Measurements from ENCODE around the gene ARHGAP6.

The ARHGAP6 gene

DNA sequence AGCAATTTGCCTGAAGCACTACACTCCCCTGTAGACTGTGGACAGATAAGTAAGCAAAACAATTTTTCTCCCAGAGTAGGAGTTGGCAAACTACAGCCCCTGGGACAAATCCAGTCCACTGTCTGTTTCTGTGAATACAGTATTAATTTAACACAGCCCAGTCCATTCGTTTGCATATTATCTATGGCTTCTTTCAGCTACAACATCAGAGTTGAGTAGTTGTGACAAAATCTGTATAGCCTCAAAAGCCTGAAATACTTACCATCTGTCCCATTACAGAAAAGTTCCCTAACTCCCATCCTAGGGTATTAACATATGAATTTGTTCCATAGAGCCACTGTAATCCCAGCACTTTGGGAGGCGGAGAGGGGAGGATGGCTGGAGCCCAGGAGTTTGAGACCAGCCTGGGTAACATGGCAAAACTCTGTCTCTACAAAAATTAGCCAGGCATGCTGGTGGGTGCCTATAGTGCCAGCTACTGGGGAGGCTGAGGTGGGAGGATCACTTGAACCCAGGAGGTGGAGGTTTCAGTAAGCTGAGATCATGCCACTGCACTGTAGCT lies 319.5 kb downstream of the ARHGAP6 start:
- no peak overlapping the region for H3K4me3 ChIP-seq (ENCODE audit: low read depth, low read length)
- TF ChIP-seq, protein P1, sequence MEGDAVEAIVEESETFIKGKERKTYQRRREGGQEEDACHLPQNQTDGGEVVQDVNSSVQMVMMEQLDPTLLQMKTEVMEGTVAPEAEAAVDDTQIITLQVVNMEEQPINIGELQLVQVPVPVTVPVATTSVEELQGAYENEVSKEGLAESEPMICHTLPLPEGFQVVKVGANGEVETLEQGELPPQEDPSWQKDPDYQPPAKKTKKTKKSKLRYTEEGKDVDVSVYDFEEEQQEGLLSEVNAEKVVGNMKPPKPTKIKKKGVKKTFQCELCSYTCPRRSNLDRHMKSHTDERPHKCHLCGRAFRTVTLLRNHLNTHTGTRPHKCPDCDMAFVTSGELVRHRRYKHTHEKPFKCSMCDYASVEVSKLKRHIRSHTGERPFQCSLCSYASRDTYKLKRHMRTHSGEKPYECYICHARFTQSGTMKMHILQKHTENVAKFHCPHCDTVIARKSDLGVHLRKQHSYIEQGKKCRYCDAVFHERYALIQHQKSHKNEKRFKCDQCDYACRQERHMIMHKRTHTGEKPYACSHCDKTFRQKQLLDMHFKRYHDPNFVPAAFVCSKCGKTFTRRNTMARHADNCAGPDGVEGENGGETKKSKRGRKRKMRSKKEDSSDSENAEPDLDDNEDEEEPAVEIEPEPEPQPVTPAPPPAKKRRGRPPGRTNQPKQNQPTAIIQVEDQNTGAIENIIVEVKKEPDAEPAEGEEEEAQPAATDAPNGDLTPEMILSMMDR (conservative IDR thresholded peaks at IDR 0.05; ENCODE audit: low read depth, low read length): no peak
- DNase-seq (ENCODE audit: low read depth): no peak

- H3K4me3 ChIP-seq (ENCODE audit: low read depth, low read length): no peak overlapping the region
- TF ChIP-seq, protein P1 (conservative IDR thresholded peaks at IDR 0.05; ENCODE audit: low read depth, low read length): no peak
- DNase-seq (ENCODE audit: low read depth): no peak
Measured at GRCh38 chrX:11342673-11343072, 323.0 kb downstream of the ARHGAP6 start.

- DNase-seq (ENCODE audit: low read depth): peak; percentile 90
- H3K4me3 ChIP-seq (ENCODE audit: low read depth, low read length): peak overlapping the region; percentile 6
Measured at GRCh38 chrX:11341274-11342201, 324.2 kb downstream of the ARHGAP6 start.

DNA sequence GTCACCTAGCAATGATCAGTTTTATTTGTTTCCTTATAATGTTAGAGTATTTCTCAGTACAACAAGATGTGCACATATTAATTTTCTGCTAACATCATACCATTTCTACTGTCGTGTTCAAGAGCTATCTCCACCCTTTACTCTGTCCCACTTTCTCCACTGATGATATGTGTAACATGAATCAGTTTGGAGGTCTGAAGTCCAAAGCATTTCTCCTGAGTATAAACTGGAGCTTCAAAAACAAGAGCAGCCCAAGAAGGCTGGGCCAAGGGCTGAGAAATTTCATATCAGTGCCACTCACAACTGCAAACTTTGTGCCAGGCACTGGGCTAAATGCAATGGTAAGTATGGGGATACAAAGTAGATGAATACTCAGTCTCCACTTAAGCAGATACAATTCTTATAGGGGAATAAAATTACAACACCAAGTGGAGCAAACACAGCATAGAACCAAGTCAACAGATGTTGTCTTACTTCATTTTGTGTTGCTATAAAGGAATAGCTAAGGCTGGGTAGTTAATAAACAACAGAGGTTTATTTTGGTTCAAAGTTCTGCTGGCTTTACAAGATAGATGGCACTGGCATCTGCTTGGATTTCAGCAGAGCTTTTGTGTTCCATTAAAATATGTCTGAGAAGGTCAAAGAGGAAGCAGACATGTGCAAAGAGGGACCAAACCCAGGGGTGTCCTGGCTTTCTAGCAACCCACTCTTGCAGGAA lies 328.3 kb downstream of the ARHGAP6 start:
- TF ChIP-seq, protein P1 (conservative IDR thresholded peaks at IDR 0.05; ENCODE audit: low read depth, low read length): no peak
- DNase-seq (ENCODE audit: low read depth): no peak
- H3K4me3 ChIP-seq (ENCODE audit: low read depth, low read length): no peak overlapping the region

More at GRCh38 chrX:11341274-11342201, 324.2 kb downstream of the ARHGAP6 start:
- TF ChIP-seq, protein P1 (conservative IDR thresholded peaks at IDR 0.05; ENCODE audit: low read depth, low read length): no peak

GRCh38 chrX:11336201-11336600 lies 329.5 kb downstream of the ARHGAP6 start:
- TF ChIP-seq, protein P1 (conservative IDR thresholded peaks at IDR 0.05; ENCODE audit: low read depth, low read length): no peak
- DNase-seq (ENCODE audit: low read depth): no peak
- H3K4me3 ChIP-seq (ENCODE audit: low read depth, low read length): no peak overlapping the region

- H3K4me3 ChIP-seq (ENCODE audit: low read depth, low read length): no peak overlapping the region
- DNase-seq (ENCODE audit: low read depth): no peak
- TF ChIP-seq, protein P1 (conservative IDR thresholded peaks at IDR 0.05; ENCODE audit: low read depth, low read length): no peak
Measured at GRCh38 chrX:11334165-11334564, 331.6 kb downstream of the ARHGAP6 start.

Data from choroid plexus epithelial cell (primary cell).